GM20000 (cell line): ENCODE results near the gene HHIP.

Source experiments
- DNase-seq: peaks from one replicate; pipeline ENCODE4 v3.0.0; 2012; ENCODE audit warnings: low spot score
- TF ChIP-seq, protein P1 (sequence below): IDR thresholded peaks from 2 replicates; pipeline ENCODE4 v1.5.1; 2012; ENCODE audit warnings: mild to moderate bottlenecking, control low read depth; ENCODE audit errors: extremely low read depth, missing control alignments

The HHIP gene

GRCh38 chr4:144734522-144734921 is 88.6 kb downstream of the HHIP start:
- TF ChIP-seq, protein P1, sequence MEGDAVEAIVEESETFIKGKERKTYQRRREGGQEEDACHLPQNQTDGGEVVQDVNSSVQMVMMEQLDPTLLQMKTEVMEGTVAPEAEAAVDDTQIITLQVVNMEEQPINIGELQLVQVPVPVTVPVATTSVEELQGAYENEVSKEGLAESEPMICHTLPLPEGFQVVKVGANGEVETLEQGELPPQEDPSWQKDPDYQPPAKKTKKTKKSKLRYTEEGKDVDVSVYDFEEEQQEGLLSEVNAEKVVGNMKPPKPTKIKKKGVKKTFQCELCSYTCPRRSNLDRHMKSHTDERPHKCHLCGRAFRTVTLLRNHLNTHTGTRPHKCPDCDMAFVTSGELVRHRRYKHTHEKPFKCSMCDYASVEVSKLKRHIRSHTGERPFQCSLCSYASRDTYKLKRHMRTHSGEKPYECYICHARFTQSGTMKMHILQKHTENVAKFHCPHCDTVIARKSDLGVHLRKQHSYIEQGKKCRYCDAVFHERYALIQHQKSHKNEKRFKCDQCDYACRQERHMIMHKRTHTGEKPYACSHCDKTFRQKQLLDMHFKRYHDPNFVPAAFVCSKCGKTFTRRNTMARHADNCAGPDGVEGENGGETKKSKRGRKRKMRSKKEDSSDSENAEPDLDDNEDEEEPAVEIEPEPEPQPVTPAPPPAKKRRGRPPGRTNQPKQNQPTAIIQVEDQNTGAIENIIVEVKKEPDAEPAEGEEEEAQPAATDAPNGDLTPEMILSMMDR = no peak
- no peak for DNase-seq

DNA sequence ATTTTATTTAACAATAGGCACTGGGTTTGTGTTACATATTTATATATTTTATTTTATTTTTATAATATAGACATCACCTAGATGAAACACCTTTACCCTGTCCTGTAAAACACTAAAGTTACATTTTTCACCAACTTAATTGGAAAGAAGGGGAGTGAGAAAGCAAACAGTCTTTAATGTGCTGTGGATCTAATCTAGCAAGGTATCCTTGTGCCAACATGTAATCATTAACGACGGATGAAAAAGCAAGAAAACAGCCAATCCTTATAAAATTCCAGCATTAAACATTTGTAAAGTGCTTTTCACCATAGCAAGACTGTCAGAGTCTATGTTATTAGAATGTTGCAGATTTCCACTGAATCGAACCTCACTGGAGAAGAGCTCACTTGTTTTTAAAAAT is 92.7 kb downstream of the HHIP start:
- DNase-seq = no peak

GRCh38 chr4:144739511-144740033 is 93.6 kb downstream of the HHIP start:
- TF ChIP-seq, protein P1 = no peak
- no peak for DNase-seq

More for the DNA sequence above, 92.7 kb downstream of the HHIP start:
- TF ChIP-seq, protein P1 = no peak

GRCh38 chr4:144740316-144740715 is 94.4 kb downstream of the HHIP start:
- TF ChIP-seq, protein P1 = no peak
- no peak for DNase-seq

DNA sequence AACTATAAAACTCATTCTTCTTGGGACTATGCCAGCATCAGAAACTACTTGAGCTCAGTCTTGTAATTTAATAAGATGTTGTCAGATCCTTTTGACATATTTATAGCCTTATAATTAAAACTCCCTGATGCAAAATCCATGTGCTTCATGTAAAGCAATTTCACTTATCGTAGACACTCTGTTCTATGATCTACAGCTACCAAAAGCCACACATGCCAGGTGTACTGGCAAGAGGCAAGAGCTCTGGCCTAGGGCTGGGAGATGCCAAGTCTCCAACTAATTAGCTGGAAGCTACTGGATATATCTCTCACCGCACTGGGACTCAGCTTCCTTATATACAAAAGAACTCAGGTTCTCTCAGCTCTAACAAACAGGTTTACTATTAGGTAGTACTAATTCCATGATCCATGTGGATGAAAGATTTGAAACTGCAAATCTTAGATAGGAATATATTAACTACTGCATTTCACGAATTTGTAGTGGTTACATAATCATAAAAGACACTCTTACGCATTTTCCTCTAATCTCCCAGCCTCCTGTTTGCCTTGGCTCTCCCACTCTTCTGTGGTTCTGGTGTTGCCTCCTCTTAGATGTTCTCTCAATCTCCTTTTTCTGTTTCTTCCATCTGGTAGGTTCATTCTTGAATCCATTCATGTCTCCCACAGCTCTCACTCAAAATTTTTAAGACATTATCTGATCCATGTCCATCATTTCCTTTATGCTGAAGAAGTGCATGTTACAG is 103.0 kb downstream of the HHIP start:
- no peak for DNase-seq
- TF ChIP-seq, protein P1 = no peak

- TF ChIP-seq, protein P1 = no peak
- DNase-seq = no peak
These were observed 104.4 kb downstream of the HHIP start for GRCh38 chr4:144750348-144750747.

- TF ChIP-seq, protein P1 = no peak
- no peak for DNase-seq
These were observed 108.8 kb downstream of the HHIP start for GRCh38 chr4:144754562-144755410.
